ENCODE measurements around the gene BCAS3.

BCAS3 gene

GRCh38 chr17:61185385-61185784 is 507.7 kb downstream of the BCAS3 start:
- CTCF ChIA-PET: no interaction called here
- DNase-seq (ENCODE audit: extremely low spot score): no peak
- POLR2A ChIA-PET: no interaction called here
- TF ChIP-seq CTBP1 (IDR thresholded peaks at IDR 0.05; ENCODE audit: borderline replicate concordance): no peak
- TF ChIP-seq TARDBP (IDR thresholded peaks at IDR 0.05): no peak
- no peak for TF ChIP-seq ZNF384 (IDR thresholded peaks at IDR 0.05)
- no peak for TF ChIP-seq FOXA1 (IDR thresholded peaks at IDR 0.05)
- TF ChIP-seq SUZ12 (IDR thresholded peaks at IDR 0.05): no peak

- no peak for DNase-seq (ENCODE audit: extremely low spot score)
- ChIA-PET CTCF (no interaction called here), POLR2A (no interaction called here)
- TF ChIP-seq ELF4 (IDR thresholded peaks at IDR 0.05) (no peak), NFRKB (IDR thresholded peaks at IDR 0.05) (no peak), SUZ12 (IDR thresholded peaks at IDR 0.05) (no peak), L3MBTL2 (conservative IDR thresholded peaks at IDR 0.05) (no peak), BHLHE40 (IDR thresholded peaks at IDR 0.05; ENCODE audit: borderline replicate concordance) (no peak), PKNOX1 (IDR thresholded peaks at IDR 0.05) (no peak), FOXK2 (IDR thresholded peaks at IDR 0.05) (no peak), FOXA1 (IDR thresholded peaks at IDR 0.05) (no peak), SP1 (IDR thresholded peaks at IDR 0.05) (no peak)
Measured at GRCh38 chr17:61187038-61187437, 509.4 kb downstream of the BCAS3 start.

GRCh38 chr17:61188081-61188480 is 510.4 kb downstream of the BCAS3 start:
- CTCF ChIA-PET: no interaction called here
- TF ChIP-seq FOXM1 (IDR thresholded peaks at IDR 0.05; ENCODE audit: borderline replicate concordance): no peak
- TF ChIP-seq SP1 (IDR thresholded peaks at IDR 0.05): no peak
- no peak for TF ChIP-seq ARNT (IDR thresholded peaks at IDR 0.05)
- no peak for TF ChIP-seq L3MBTL2 (conservative IDR thresholded peaks at IDR 0.05)
- TF ChIP-seq TARDBP (IDR thresholded peaks at IDR 0.05): no peak
- no peak for TF ChIP-seq BHLHE40 (IDR thresholded peaks at IDR 0.05; ENCODE audit: borderline replicate concordance)
- TF ChIP-seq NFRKB (IDR thresholded peaks at IDR 0.05): no peak
- TF ChIP-seq ZNF384 (IDR thresholded peaks at IDR 0.05): no peak
- no peak for TF ChIP-seq PKNOX1 (IDR thresholded peaks at IDR 0.05)
- TF ChIP-seq LEF1 (IDR thresholded peaks at IDR 0.05; ENCODE audit: borderline replicate concordance): no peak
- no peak for TF ChIP-seq FOXA1 (IDR thresholded peaks at IDR 0.05)
- TF ChIP-seq SUZ12 (IDR thresholded peaks at IDR 0.05): no peak
- TF ChIP-seq FOXK2 (IDR thresholded peaks at IDR 0.05): no peak
- TF ChIP-seq HDGF (IDR thresholded peaks at IDR 0.05; ENCODE audit: borderline replicate concordance): no peak
- TF ChIP-seq ELF4 (IDR thresholded peaks at IDR 0.05): no peak
- no peak for TF ChIP-seq CTBP1 (IDR thresholded peaks at IDR 0.05; ENCODE audit: borderline replicate concordance)
- POLR2A ChIA-PET: no interaction called here
- DNase-seq (ENCODE audit: extremely low spot score): no peak

GRCh38 chr17:61189968-61190367 is 512.3 kb downstream of the BCAS3 start:
- POLR2A ChIA-PET: no interaction called here
- no peak for DNase-seq (ENCODE audit: extremely low spot score)
- CTCF ChIA-PET: no interaction called here

GRCh38 chr17:61196302-61196704 is 518.7 kb downstream of the BCAS3 start:
- ChIA-PET POLR2A (interaction anchor here (0.8 kb wide), 1 partner anchor 33 kb away, joined by 3 read pairs; no protein-coding TSS in a partner anchor), CTCF (no interaction called here)
- DNase-seq (ENCODE audit: extremely low spot score): no peak
- no peak for TF ChIP-seq ARNT (IDR thresholded peaks at IDR 0.05)
- no peak for TF ChIP-seq ELF4 (IDR thresholded peaks at IDR 0.05)
- TF ChIP-seq ZNF384 (IDR thresholded peaks at IDR 0.05): no peak
- no peak for TF ChIP-seq TARDBP (IDR thresholded peaks at IDR 0.05)
- TF ChIP-seq FOXM1 (IDR thresholded peaks at IDR 0.05; ENCODE audit: borderline replicate concordance): no peak
- TF ChIP-seq LEF1 (IDR thresholded peaks at IDR 0.05; ENCODE audit: borderline replicate concordance): no peak
- TF ChIP-seq PKNOX1 (IDR thresholded peaks at IDR 0.05): no peak
- no peak for TF ChIP-seq SP1 (IDR thresholded peaks at IDR 0.05)
- TF ChIP-seq FOXA1 (IDR thresholded peaks at IDR 0.05): no peak
- TF ChIP-seq BHLHE40 (IDR thresholded peaks at IDR 0.05; ENCODE audit: borderline replicate concordance): no peak
- TF ChIP-seq L3MBTL2 (conservative IDR thresholded peaks at IDR 0.05): no peak

More at GRCh38 chr17:61189968-61190367, 512.3 kb downstream of the BCAS3 start:
- TF ChIP-seq NFRKB (IDR thresholded peaks at IDR 0.05): no peak

- POLR2A ChIA-PET: interaction anchor here (1.4 kb wide), 1 partner anchor 39 kb away, joined by 3 read pairs; no protein-coding TSS in a partner anchor
- CTCF ChIA-PET: no interaction called here
Measured at GRCh38 chr17:61196799-61197198, 519.1 kb downstream of the BCAS3 start.

More at GRCh38 chr17:61196799-61197198, 519.1 kb downstream of the BCAS3 start:
- TF ChIP-seq BHLHE40 (IDR thresholded peaks at IDR 0.05; ENCODE audit: borderline replicate concordance): no peak
- no peak for TF ChIP-seq PKNOX1 (IDR thresholded peaks at IDR 0.05)
- no peak for TF ChIP-seq ELF4 (IDR thresholded peaks at IDR 0.05)
- TF ChIP-seq TARDBP (IDR thresholded peaks at IDR 0.05): no peak
- no peak for TF ChIP-seq FOXA1 (IDR thresholded peaks at IDR 0.05)
- TF ChIP-seq SP1 (IDR thresholded peaks at IDR 0.05): no peak
- TF ChIP-seq FOXK2 (IDR thresholded peaks at IDR 0.05): no peak
- no peak for TF ChIP-seq SUZ12 (IDR thresholded peaks at IDR 0.05)
- TF ChIP-seq L3MBTL2 (conservative IDR thresholded peaks at IDR 0.05): no peak
- no peak for DNase-seq (ENCODE audit: extremely low spot score)
